Mucosa of rectum (tissue), 2 donors: ENCODE data around the gene WASHC2C.
"Not testable (repeated sequence)": the region's sequence is repeated elsewhere in the genome, so short reads cannot be mapped to it uniquely, and the experiment has no call there.

Experiments used
- H3K27ac ChIP-seq, 2 donors: one replicate each; pipeline ENCODE4 v1.7.0; 2013; ENCODE audit warnings: inconsistent platforms in 2 of 2, low read depth in 2 of 2, low read length in 2 of 2
- H3K27me3 ChIP-seq, 2 donors: one replicate each; pipeline ENCODE4 v1.7.0; 2013; ENCODE audit warnings: low read length in 2 of 2; ENCODE audit not compliant: control insufficient read depth in 2 of 2, insufficient read depth in 2 of 2
- H3K36me3 ChIP-seq, 2 donors: one replicate each; pipeline ENCODE4 v1.7.0; 2013; ENCODE audit warnings: low read length in 2 of 2; ENCODE audit not compliant: control insufficient read depth in 2 of 2, insufficient read depth in 2 of 2
- H3K4me1 ChIP-seq, 2 donors: one replicate each; pipeline ENCODE4 v1.7.0; 2013; ENCODE audit warnings: low read length in 2 of 2, mild to moderate bottlenecking in 1 of 2; ENCODE audit not compliant: control insufficient read depth in 2 of 2, insufficient read depth in 2 of 2
- H3K4me3 ChIP-seq, 2 donors: one replicate each; pipeline ENCODE4 v1.7.0; 2013; ENCODE audit warnings: low read length in 2 of 2
- H3K9ac ChIP-seq, 2 donors: one replicate each; pipeline ENCODE4 v1.7.0; 2013; ENCODE audit warnings: low read length in 2 of 2, low read depth in 1 of 2, mild to moderate bottlenecking in 1 of 2
- H3K9me3 ChIP-seq, 2 donors: one replicate each; pipeline ENCODE4 v1.7.0; 2013; ENCODE audit warnings: low read length in 2 of 2; ENCODE audit not compliant: control insufficient read depth in 2 of 2
- donor health status: healthy.
- donor health status: Normal muscosa, but diverticular disease.

Gene WASHC2C

DNA sequence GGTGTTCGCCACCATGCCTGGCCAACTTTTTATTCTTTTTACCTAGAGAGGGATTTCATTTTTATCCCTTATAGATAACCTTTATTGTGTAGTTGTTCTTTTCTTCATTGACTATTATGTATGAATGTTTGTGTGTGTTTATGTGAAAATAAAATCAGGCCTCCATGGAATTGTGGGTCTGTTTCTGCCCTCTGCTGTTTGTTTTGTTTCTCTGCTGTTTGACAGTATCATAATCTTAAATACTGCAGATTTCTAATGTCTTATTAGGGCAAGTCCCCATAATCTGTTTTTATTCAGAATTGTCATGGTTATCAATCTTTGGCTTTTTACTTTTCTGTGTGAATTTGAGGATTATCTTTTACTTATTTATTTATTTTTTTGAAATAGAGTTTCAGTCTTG lies 7.8 kb downstream of the WASHC2C start:
- not testable (repeated sequence) for H3K9ac ChIP-seq, H3K4me1 ChIP-seq, H3K27ac ChIP-seq, H3K36me3 ChIP-seq, H3K4me3 ChIP-seq, H3K27me3 ChIP-seq, H3K9me3 ChIP-seq

DNA sequence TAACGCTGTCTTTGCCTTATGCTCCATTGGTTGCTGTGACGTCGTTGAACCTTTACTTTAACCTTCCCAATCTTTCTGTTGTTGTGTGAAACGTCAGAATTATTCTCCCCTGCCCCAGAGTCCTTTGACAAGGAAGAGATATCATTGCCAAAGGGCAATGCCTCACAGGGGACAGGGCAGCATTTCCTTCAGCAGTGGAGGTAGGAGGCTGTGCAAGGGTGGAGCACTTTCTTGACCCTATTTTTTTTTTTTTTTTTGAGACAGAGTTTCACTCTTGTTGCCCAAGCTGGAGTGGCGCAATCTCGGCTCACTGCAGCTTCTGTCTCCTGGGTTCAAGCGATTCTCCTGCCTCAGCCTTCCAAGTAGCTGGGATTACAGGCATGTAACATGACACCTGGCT lies 14.5 kb downstream of the WASHC2C start:
- H3K27me3 ChIP-seq, H3K9ac ChIP-seq, H3K36me3 ChIP-seq, H3K4me3 ChIP-seq, H3K9me3 ChIP-seq, H3K27ac ChIP-seq, H3K4me1 ChIP-seq: not testable (repeated sequence)

DNA sequence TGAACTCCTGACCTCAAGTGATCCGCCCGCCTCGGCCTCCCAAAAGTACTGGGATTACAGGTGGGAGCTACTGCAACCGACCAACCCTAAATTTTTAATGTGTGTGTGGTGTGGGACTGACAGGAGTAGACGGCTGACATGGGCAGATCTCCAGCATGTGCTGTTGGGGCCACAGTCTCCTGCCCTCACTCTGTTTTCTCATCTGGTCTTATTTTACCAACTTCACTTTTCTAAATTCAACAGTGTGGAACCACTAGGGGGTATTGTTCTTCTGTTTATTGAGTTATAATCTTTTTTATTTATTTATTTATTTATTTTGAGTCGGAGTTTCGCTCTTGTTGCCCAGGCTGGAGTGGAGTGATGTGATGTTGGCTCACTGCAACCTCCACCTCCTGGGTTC lies 14.9 kb downstream of the WASHC2C start:
- H3K27me3 ChIP-seq, H3K27ac ChIP-seq, H3K4me1 ChIP-seq, H3K36me3 ChIP-seq, H3K4me3 ChIP-seq, H3K9ac ChIP-seq, H3K9me3 ChIP-seq: not testable (repeated sequence)

DNA sequence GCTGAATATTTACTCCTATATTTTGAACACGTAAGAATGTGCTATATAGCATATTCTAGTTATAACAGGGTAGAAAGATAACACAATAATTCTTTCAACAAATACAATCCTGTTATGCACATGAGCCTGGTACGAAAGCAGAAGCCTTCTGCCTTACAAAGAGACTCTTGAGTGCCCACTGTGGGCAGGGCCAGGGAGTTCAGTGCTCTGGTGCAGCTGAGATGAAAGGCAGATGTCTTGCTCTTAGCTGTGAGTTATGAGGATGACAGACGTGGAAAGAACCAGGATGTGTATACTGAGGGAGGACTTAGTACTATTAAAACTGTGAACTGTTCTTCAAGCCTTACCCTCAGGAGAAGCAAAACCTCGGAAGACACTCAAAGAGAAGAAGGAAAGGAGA lies 24.1 kb downstream of the WASHC2C start:
- H3K36me3 ChIP-seq, result not testable (repeated sequence)

DNA sequence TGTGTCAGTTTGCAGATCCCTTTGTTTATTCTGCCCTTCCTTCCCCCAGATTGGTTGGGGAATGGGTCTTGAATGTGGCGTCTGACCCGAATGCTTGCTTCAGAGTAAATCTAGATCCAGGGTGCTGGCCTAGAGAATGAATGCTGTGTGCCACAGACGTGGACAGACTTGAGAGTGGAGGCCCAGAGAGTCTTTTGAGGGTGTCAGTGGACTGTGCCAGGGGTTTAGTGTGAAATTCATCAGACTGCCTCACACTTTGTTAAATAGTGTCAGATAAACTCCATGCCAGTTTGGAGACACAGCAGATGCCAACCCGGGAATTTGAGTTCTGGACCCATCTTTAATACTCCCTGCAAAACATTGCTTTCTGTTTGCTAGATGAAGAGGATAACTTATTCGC lies 25.1 kb downstream of the WASHC2C start:
- not testable (repeated sequence) for H3K4me3 ChIP-seq, H3K9ac ChIP-seq, H3K27me3 ChIP-seq, H3K4me1 ChIP-seq, H3K27ac ChIP-seq, H3K36me3 ChIP-seq, H3K9me3 ChIP-seq

More for the DNA sequence above, 24.1 kb downstream of the WASHC2C start:
- H3K4me3 ChIP-seq, H3K27ac ChIP-seq, H3K27me3 ChIP-seq, H3K9ac ChIP-seq, H3K9me3 ChIP-seq, H3K4me1 ChIP-seq: not testable (repeated sequence)

DNA sequence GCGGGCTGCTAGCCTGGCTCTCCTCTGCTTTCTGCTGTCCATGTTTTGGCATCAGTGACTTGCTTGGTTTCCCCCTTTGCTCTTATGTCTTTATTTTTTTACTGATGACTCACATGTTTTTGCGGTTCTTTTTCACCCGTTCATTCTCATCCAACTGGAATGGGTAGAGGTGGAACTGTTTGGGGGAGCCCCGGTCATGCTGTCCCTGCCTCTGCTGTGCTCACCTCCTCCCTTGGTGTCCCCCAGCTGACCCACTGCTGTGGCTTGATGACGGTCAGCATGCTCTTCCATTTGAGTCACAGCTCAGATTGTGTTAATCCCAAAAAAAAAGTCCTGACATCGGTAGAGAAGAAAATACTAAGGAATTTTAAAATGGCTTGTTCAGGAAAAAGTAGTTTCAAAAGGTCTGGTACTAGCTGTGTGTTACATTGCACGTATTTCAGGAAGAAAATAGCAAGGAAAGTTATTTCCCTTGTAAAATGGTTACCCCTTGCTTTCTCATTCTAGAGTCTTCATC lies 27.0 kb downstream of the WASHC2C start:
- not testable (repeated sequence) for H3K27ac ChIP-seq, H3K9me3 ChIP-seq, H3K36me3 ChIP-seq, H3K27me3 ChIP-seq, H3K4me1 ChIP-seq, H3K9ac ChIP-seq, H3K4me3 ChIP-seq

DNA sequence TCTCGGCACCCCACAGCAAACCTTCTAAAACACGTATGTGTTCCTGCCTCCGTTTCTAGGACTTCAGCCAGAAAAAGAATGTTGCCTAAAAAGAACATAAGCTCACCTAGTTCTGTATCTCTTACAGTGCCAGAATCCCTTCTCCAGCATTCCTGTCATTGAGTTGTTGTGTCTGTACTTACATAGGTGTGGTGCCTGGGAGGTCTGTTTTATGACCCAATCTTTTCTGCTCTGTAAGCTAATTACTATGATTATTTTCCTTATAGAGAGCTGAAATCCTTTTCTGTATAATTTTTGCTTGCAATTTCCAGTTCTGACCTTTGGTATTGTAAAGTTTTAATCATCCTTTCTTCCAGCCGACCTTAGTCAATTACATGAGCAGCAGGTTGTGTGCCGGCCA lies 28.0 kb downstream of the WASHC2C start:
- not testable (repeated sequence) for H3K4me1 ChIP-seq, H3K36me3 ChIP-seq

DNA sequence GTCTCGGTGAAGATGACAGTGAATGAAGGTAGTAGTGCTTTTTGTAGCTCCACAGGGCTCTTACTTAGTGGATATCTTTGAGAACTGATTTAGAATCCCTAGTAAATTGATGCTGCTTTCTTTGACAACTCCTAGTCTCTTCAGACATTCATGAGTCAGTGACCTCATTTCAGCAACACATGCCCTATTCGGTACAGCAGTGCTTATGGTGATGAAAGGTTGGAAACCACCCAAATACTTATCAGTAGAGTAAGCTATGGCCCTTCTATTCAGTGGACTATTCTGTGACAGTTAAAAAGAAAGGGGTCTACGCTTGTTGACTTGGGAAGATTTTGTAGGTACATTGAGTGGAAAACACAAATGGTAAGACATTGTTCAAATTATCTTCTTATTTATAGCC lies 29.0 kb downstream of the WASHC2C start:
- not testable (repeated sequence) for H3K9ac ChIP-seq, H3K27ac ChIP-seq, H3K9me3 ChIP-seq, H3K36me3 ChIP-seq, H3K27me3 ChIP-seq, H3K4me3 ChIP-seq, H3K4me1 ChIP-seq

More for the DNA sequence above, 28.0 kb downstream of the WASHC2C start:
- H3K9me3 ChIP-seq, H3K4me3 ChIP-seq, H3K9ac ChIP-seq, H3K27me3 ChIP-seq, H3K27ac ChIP-seq: not testable (repeated sequence)

DNA sequence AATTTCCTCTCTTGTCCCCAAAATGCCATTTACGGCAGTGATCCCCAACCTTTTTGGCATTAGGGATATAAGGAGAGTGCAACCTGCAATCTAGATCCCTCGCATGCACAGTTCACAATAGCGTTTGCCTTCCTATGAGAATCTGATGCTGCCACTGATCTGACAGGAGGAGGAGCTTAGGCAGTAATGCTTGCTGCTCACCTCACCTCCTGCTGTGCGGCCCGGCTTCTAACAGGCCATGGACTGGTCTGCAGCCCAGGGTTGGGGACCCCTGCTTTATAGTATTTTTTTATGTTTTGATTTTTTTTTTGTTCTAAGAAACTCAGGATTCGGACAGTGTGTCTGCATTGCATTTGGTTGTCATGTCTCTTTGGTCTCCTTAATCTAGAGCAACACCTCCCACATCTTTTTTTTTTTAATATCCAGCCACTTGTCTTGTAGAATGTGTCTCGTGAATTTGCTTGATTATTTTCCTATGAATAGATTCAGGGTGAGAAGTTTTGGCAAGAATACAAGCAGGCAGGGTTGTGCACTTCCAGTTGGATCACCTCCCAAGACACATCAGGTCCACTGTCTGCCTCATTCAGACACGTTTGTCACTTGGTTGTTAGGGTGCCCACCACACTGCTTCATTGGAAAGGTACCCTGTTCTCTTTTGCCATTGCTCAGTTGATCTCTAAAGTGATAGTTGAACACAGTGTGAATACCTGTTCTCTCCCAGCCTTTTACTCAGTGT lies 30.8 kb downstream of the WASHC2C start:
- H3K27me3 ChIP-seq, H3K4me3 ChIP-seq, H3K36me3 ChIP-seq, H3K27ac ChIP-seq, H3K4me1 ChIP-seq, H3K9ac ChIP-seq, H3K9me3 ChIP-seq: not testable (repeated sequence)

DNA sequence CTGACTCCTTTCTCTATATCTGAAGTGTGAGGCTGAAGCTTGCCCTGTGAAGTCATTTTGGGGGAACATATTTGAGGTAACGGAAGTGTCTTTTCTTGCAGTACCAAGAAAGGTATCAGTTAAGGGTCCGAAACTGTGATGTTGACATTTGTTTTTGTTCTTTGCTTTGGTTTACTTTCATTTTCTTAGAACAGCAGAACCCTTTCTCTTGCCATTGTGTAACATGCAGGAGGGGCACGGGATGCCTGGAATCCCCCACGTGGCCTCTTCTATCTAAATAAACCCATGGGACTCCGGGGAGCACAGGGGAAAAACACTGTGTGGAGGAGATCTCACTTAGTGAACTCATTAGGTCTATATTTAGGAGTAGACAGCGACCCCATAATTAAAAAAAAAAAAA lies 34.6 kb downstream of the WASHC2C start:
- not testable (repeated sequence) for H3K9ac ChIP-seq, H3K36me3 ChIP-seq, H3K4me3 ChIP-seq, H3K27me3 ChIP-seq, H3K9me3 ChIP-seq, H3K27ac ChIP-seq, H3K4me1 ChIP-seq

DNA sequence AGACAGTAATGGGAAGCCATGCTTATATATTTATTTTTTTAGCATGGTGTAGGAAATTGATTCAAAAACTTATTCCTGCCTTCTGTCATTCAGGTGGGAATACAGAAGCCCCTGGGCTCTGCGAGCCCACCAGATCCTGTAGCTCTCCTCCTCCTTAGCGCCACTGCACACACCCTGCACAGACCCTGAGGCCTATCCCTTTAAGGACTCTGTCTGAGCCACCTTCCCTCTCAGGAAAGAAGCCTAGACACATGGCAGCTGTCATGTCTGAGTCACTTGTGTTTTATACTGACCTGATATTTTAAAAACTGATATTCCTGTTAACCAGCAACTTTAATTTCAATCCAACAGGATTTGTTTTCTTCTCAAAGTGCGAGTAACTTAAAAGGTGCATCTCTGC lies 36.0 kb downstream of the WASHC2C start:
- H3K27me3 ChIP-seq, H3K36me3 ChIP-seq, H3K4me3 ChIP-seq, H3K9ac ChIP-seq, H3K9me3 ChIP-seq, H3K4me1 ChIP-seq, H3K27ac ChIP-seq: not testable (repeated sequence)
